Duodenal mucosa (tissue), 2 donors: ENCODE measurements around the gene MFSD2A.
"Not testable (repeated sequence)": the region's sequence is repeated elsewhere in the genome, so short reads cannot be mapped to it uniquely, and the experiment has no call there.

ENCODE experiments used
- H3K27ac ChIP-seq: one replicate; pipeline ENCODE4 v1.7.0; 2013; ENCODE audit warnings: low read depth, low read length
- H3K27me3 ChIP-seq, 2 donors: one replicate each; pipeline ENCODE4 v1.7.0; 2013; ENCODE audit warnings: low read length in 2 of 2, control low read depth in 1 of 2; ENCODE audit not compliant: insufficient read depth in 2 of 2, control insufficient read depth in 1 of 2
- H3K36me3 ChIP-seq, 2 donors: one replicate each; pipeline ENCODE4 v1.7.0; 2013; ENCODE audit warnings: low read length in 2 of 2, control low read depth in 1 of 2; ENCODE audit not compliant: insufficient read depth in 2 of 2, control insufficient read depth in 1 of 2
- H3K4me1 ChIP-seq, 2 donors: one replicate each; pipeline ENCODE4 v1.7.0; 2013; ENCODE audit warnings: low read length in 2 of 2, control low read depth in 1 of 2; ENCODE audit not compliant: insufficient read depth in 2 of 2, control insufficient read depth in 1 of 2
- H3K4me3 ChIP-seq, 2 donors: one replicate each; pipeline ENCODE4 v1.7.0; 2013; ENCODE audit warnings: low read length in 2 of 2, low read depth in 1 of 2
- H3K9ac ChIP-seq, 2 donors: one replicate each; pipeline ENCODE4 v1.7.0; 2013; ENCODE audit warnings: low read length in 2 of 2, low read depth in 1 of 2
- H3K9me3 ChIP-seq, 2 donors: one replicate each; pipeline ENCODE4 v1.7.0; 2013; ENCODE audit warnings: low read length in 2 of 2, control low read depth in 1 of 2; ENCODE audit not compliant: control insufficient read depth in 1 of 2

MFSD2A gene

DNA sequence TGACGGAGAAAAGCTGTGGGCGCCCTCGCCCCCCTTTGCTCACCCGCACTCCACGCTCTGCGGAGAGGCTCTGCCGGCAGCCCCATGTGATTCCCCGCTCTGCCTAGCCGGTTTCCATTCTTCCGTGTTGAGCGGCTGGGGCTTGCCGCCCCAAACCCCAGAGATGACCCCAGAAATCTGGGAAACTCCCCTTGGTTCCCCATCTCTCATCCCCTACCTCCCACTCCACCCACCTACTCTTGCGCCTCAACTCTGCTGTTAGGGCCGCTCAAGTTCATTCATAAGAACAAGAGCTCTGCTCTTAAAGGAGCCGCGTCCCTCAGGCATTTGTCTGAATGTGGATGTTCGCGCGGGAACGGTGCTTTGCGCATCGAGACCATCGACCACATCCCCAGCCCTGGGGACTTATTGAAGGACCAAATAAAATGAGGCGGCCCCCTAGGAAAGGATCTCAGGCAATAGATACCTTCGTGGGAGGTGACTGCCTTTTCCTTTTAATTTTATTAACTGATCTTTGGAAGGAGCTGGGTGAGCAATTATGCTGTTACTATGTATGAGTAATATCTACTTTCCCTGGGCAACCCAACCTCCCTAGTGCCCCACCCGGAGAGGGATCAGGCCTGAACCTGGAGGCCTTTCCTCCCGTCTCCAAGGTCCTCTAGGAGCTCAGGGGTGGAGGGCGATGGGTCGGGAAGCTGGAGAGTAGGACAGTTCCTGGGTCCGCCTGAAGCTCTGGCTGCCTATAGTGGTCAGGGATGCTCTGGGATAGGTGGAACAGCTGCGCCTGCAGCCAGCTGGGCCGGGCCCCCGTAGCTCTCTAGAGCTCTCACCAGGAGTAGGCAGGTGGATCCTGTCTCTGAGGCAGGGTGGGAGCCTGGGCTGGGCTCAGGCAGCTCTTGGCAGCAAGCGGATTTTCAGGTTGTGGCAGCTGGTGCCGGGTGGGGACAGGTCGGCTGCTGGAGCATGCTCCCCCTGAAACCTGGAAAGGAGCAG lies 898 bp downstream of the MFSD2A start:
- no peaks in the 10 kb centered on the region for H3K9me3 ChIP-seq
- no peaks in the 10 kb centered on the region for H3K27me3 ChIP-seq
- H3K4me3 ChIP-seq, result peak overlapping the region; percentile 86 to 88
- peak overlapping the region; percentile 80 for H3K27ac ChIP-seq
- peaks cover 5 to 8% of the 10 kb centered on the region in 2 donors for H3K36me3 ChIP-seq
- peaks cover 22 to 36% of the 10 kb centered on the region in 2 donors for H3K4me1 ChIP-seq
- peak overlapping the region; percentile 83 to 86 for H3K9ac ChIP-seq

DNA sequence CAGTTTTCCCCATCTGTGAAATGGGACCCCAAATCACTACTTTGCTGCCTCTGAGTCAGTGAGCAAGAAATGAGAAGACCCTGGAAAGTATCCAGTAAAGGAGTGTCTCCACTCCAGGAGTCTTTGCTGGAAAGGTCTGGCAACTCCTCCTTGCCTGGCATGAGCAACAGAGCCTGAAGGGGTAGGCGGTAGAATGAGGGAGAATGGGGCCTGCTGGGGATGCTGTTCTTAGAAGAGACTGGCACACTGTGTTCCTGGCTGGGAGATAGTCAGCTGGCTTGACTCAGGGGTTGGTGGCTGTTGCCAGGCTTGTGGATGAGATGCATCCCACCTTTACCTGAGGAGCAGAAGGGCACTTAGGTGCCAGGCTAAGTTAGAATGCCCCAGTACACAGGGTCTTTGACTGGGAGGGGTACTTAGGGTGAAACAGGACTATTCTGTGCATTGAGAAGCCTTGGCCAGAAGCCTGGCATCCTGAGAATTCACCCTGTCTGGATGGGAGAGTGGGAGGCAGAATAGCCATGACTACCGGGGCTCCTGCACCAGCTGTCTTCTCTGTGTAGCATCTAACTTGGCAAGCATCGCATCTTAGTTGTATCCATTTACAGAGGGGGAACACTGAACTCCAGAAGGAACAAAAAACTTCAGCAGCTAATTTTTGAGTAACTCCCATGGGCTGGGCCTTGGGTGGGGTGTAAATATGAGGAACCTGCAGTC lies 2.5 kb downstream of the MFSD2A start:
- Histone ChIP-seq H3K27me3 (no peaks in the 10 kb centered on the region), H3K36me3 (peaks cover 8 to 13% of the 10 kb centered on the region in 2 donors), H3K9ac (no peak overlapping the region), H3K4me3 (no peak overlapping the region), H3K27ac (no peak overlapping the region), H3K4me1 (peaks cover 24 to 43% of the 10 kb centered on the region in 2 donors), H3K9me3 (no peaks in the 10 kb centered on the region)

DNA sequence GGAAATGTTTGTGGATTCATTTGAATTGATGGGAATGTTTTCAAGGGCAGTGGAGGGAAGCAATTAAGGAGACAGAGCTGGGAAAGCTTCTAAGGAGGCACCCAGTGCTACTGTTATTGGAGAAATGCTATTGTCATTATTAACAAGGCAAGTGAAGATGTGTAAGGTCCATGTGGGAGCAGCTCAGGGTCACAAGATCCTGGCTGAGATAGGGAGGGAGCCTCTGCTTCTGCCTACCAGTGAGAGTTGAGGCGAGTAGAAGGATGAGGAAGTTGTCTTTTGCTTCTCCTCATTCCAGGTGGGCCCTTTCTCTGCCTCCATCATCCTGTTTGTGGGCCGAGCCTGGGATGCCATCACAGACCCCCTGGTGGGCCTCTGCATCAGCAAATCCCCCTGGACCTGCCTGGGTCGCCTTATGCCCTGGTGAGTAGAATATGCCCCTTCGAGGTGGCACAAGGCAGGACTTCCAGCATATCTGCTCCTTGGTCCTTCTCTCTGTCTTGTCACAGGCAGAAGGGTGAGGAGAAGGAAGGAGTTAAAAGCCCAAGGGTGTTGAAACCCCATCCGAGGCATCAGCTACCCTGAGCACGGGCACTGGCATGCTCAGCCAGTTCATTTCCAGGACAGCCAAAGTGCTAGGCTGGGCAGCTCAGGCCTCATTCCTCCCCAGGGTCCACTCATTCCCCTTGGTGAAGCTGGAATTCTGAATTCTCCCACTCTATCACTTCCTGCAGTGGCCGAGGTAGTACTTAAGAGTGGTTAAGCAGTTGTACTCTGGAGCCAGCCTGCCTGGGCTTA lies 3.7 kb downstream of the MFSD2A start:
- H3K4me3 ChIP-seq, result no peak overlapping the region
- H3K9ac ChIP-seq, result no peak overlapping the region
- H3K27me3 ChIP-seq, result no peaks in the 10 kb centered on the region
- no peak overlapping the region for H3K27ac ChIP-seq
- H3K4me1 ChIP-seq, result peaks cover 24 to 43% of the 10 kb centered on the region in 2 donors
- peaks cover 8 to 13% of the 10 kb centered on the region in 2 donors for H3K36me3 ChIP-seq
- H3K9me3 ChIP-seq, result no peaks in the 10 kb centered on the region

DNA sequence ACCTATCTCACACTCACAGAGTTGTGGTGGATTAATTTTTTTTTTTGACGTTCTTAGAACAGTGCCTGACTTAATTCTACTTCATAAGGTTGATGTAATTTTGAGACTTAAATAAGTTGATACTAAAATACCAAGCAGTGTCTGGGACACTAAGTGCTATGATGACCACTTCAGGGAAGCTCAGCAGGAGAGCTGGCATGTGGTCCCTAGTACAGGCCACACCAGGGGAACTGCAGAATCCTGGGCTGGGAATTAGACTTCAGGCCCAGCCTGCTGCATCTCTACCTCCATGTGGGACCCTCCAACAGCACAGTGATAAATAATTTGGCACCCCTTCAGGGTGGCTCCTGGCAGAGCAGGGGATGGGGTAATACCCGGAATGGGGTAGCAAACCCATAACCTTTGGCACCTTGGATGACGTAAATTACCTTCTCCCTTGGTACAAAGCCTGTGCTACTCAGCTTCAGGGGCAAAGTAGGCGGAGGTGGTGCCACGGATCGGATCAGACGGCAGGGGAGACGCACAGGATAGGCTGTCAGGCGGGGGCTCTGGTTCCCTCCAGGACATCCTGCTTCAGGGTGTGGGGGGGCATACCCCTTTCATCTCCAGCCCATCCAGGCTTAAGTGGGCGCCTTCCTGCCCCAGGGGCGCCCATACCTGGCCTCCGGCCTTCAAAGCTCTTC lies 4.8 kb downstream of the MFSD2A start:
- no peaks in the 10 kb centered on the region for H3K9me3 ChIP-seq
- H3K27ac ChIP-seq, result no peak overlapping the region
- no peaks in the 10 kb centered on the region for H3K27me3 ChIP-seq
- H3K9ac ChIP-seq, result peak overlapping the region; percentile 43 to 54
- peaks cover 24 to 39% of the 10 kb centered on the region in 2 donors for H3K4me1 ChIP-seq
- H3K4me3 ChIP-seq, result peak overlapping the region in 1 of 2 donors; percentile 47
- peaks cover 8 to 14% of the 10 kb centered on the region in 2 donors for H3K36me3 ChIP-seq

DNA sequence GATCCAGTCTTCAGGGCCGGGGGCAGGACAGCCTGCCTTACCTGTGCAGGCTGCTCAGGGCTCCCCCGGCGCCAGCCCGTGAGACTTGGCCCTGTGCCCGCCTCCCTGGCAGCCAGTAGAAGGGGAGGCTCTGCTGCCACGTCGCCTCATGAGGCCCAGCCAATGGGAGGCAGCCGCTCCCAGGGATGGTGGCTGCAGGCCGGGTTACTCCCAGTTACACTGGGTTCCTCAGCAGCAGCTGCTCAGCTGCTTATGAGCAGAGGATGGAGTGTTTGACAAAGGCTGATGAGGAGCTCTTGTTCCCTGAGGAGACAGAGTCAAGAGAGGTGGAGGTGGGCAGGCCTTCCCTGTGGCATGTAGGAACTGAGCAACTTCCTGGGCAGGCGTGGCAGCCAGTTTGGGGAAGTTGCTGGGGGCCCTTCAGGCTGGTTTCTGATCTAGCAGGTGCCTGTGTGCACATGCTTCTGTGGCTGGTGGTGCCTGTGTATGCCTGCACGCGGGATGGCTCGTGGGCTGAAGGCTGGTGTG lies 5.5 kb downstream of the MFSD2A start:
- peaks cover 8 to 21% of the 10 kb centered on the region in 2 donors for H3K36me3 ChIP-seq
- no peaks in the 10 kb centered on the region for H3K9me3 ChIP-seq
- H3K4me3 ChIP-seq, result peak overlapping the region in 1 of 2 donors; percentile 47
- H3K27me3 ChIP-seq, result no peaks in the 10 kb centered on the region
- peak overlapping the region in 1 of 2 donors; percentile 54 for H3K9ac ChIP-seq
- H3K4me1 ChIP-seq, result peaks cover 24 to 34% of the 10 kb centered on the region in 2 donors
- H3K27ac ChIP-seq, result no peak overlapping the region

DNA sequence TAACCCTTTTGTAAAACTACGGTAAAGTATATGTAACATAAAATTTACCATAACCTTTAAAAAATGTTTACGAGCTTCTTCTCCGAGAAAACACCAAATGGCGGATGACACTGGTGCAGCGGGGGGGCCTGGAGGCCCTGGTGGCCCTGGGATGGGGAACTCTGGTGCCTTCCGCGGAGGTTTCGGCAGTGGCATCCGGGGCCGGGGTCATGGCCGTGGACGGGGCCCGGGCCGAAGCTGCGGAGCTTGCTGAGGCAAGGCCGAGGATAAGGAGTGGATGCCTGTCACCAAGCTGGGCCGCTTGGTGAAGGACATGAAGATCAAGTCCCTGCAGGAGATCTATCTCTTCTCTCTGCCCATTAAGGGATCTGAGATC lies 7.5 kb downstream of the MFSD2A start:
- H3K36me3 ChIP-seq, result peaks cover 8 to 36% of the 10 kb centered on the region in 2 donors

DNA sequence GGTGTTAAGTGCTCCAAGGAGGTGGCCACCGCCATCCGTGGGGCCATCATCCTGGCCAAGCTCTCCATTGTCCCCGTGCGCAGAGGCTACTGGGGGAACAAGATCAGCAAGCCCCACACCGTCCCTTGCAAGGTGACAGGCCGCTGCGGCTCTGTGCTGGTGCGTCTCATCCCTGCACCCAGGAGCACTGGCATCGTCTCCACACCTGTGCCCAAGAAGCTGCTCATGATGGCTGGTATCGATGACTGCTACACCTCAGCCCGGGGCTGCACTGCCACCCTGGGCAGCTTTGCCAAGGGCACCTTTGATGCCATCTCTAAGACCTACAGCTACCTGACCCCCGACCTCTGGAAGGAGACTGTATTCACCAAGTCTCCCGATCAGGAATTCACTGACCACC lies 8.0 kb downstream of the MFSD2A start:
- H3K4me3 ChIP-seq, H3K27ac ChIP-seq, H3K9ac ChIP-seq, H3K27me3 ChIP-seq, H3K9me3 ChIP-seq: not testable (repeated sequence)
- Histone ChIP-seq H3K4me1 (peaks cover 16 to 24% of the 10 kb centered on the region in 2 donors), H3K36me3 (peaks cover 9 to 40% of the 10 kb centered on the region in 2 donors)

More for the DNA sequence above, 7.5 kb downstream of the MFSD2A start:
- Histone ChIP-seq H3K9ac (no peak overlapping the region), H3K27me3 (no peaks in the 10 kb centered on the region), H3K9me3 (no peaks in the 10 kb centered on the region), H3K4me1 (peaks cover 17 to 24% of the 10 kb centered on the region in 2 donors), H3K4me3 (no peak overlapping the region), H3K27ac (no peak overlapping the region)

DNA sequence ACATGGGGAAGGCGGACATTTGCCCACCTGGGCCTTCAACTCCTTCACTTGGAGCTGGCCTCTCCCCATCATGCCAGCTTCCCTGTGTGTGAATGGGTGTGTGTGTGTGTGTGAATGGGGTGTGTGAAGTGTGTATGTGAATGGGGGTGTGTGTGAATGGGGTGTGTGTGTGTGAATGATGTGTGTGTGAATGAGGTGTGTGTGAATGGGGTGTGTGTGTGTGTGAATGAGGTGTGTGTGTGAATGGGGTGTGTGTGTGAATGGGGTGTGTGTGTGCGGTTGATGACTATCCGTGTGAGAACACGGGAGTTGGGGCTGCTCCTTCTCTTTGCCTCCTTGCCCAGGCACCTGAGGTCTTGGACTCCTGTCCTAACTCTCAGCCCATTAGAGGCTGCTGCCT lies 9.6 kb downstream of the MFSD2A start:
- H3K36me3 ChIP-seq, result peaks cover 10 to 54% of the 10 kb centered on the region in 2 donors

DNA sequence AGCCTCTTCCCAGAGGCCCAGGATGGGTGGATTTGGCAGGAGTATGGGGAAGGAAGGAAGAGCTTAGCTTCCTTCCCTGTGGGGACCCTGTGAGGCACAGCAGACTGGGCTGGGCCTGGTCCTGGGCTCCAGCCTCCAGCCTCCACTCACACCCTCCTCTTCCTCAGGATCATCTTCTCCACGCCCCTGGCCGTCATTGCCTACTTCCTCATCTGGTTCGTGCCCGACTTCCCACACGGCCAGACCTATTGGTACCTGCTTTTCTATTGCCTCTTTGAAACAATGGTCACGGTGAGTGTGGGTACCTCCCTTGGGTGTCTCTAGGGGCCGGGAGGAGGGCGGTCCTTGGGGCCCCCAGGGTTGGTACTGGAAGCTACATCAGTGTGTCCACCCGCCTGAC lies 10.1 kb downstream of the MFSD2A start:
- Histone ChIP-seq H3K9me3 (no peaks in the 10 kb centered on the region), H3K4me1 (peaks cover 8 to 12% of the 10 kb centered on the region in 2 donors), H3K36me3 (peaks cover 10 to 56% of the 10 kb centered on the region in 2 donors), H3K4me3 (no peak overlapping the region), H3K27me3 (no peaks in the 10 kb centered on the region), H3K27ac (no peak overlapping the region), H3K9ac (no peak overlapping the region)

More for the DNA sequence above, 9.6 kb downstream of the MFSD2A start:
- no peaks in the 10 kb centered on the region for H3K27me3 ChIP-seq
- no peak overlapping the region for H3K9ac ChIP-seq
- no peaks in the 10 kb centered on the region for H3K9me3 ChIP-seq
- no peak overlapping the region for H3K4me3 ChIP-seq
- H3K27ac ChIP-seq, result no peak overlapping the region
- H3K4me1 ChIP-seq, result peaks cover 13 to 16% of the 10 kb centered on the region in 2 donors
